ENCODE measurements around the gene PFDN1. TPM values are rescaled to one million over a fixed set of nuclear protein-coding genes. Genes with fewer than 3 reads are reported as not detected.

PFDN1 gene
- total and polyA plus RNA-seq, 9 of the 15 experiments (the other 6 are each of a cell fraction or from before 2014, with no cell fraction given): 45.5 to 215 (median 78.0) TPM

DNA sequence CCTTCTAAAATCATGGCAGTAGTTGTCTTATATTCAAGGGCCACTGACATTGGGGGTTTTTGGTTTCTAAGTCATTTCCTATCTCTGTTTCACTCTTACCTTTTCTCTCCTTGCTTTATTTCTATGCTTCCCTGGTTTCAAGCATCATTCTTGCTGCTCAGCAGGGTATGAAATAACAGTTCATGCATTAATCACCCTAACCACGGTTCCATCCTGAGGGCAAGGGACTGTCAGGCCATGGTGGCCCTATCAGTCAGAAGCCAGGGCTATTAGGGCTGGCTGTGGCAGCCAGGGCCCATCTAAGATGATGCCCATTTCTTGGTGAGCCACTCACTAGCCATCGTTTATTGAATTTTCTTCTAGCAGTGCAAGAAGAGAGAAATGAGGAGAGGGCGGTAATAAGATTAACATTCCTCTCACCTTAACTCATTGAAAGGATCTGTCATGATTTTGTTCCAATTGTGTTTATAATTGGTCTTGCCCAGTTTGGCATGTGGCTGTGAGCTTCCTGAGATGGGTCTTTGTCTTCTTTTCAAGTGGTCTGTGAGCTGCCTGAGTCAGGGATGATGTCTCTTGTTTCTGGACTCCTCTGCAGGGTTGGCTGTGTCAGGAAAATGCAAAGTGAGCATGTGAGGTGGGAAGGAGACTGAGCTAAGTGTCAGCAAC is 82.7 kb downstream of the PFDN1 start:
- Histone ChIP-seq H3K9me3 (replicated peaks; ENCODE audit: control insufficient read depth, insufficient read depth, low read depth, low read length) (no peaks in the 10 kb centered on the region), H3K79me2 (ENCODE audit: control insufficient read depth, insufficient read depth, low read length) (peaks cover 88% of the 10 kb centered on the region), H4K20me1 (replicated peaks; ENCODE audit: control insufficient read depth, insufficient read depth, low read length) (no peaks in the 10 kb centered on the region), H3K4me1 (replicated peaks in 1 of 2; ENCODE audit: control insufficient read depth in 2 of 2, insufficient read depth in 2 of 2, low read length in 2 of 2) (peaks cover 39 to 88% of the 10 kb centered on the region in 2 experiments), H3K27me3 (ENCODE audit: control insufficient read depth in 2 of 2, insufficient read depth in 2 of 2, low read length in 2 of 2) (no peaks in the 10 kb centered on the region), H3K4me2 (ENCODE audit: insufficient read depth, low read length) (no peak overlapping the region), H3K4me3 (no peak overlapping the region), H3K27ac (ENCODE audit: extremely low read depth, low read depth, low read length) (peak overlapping the region; percentile 76; the same call in 2 of the 3 replicates), H3K9me1 (ENCODE audit: control insufficient read depth, insufficient read depth, low read length) (peaks cover 4% of the 10 kb centered on the region), H3K36me3 (ENCODE audit: control insufficient read depth, insufficient read depth, low read length) (peaks cover 19% of the 10 kb centered on the region), H3K9ac (ENCODE audit: insufficient read depth in 1 of 2, low read depth in 2 of 2, low read length in 2 of 2) (peak overlapping the region in 1 of 2 experiments; percentile 56; a peak in 1 of 4 replicates), H2AFZ (ENCODE audit: low read depth, low read length) (no peak overlapping the region)
- ATAC-seq (no peak), DNase-seq (ENCODE audit: extremely low read depth in 1 of 4, low spot score in 3 of 4) (no peak), FAIRE-seq (no peak)
- ChIA-PET CTCF (ENCODE audit: low intra/inter-chr PET ratio) (no interaction called here), POLR2A (interaction anchor here (0.9 to 4.0 kb wide), 5 partner anchors 11 to 170 kb away, joined by 3 to 18 read pairs (median 7); no protein-coding TSS in a partner anchor)
- WGBS (ENCODE audit: insufficient coverage, low coverage, missing lambda C conversion rate): 49% methylated on average over 2 of the region's 3 CpGs
- TF ChIP-seq SIN3A (IDR thresholded peaks at IDR 0.05; ENCODE audit: borderline replicate concordance in 2 of 2, control insufficient read depth in 1 of 2, low read depth in 2 of 2, low read length in 2 of 2) (no peak), HDAC3 (IDR thresholded peaks at IDR 0.05; ENCODE audit: borderline replicate concordance, partially characterized antibody) (no peak), HDAC8 (tag; IDR thresholded peaks at IDR 0.05) (no peak), PRMT5 (CRISPR knock-in tag; IDR thresholded peaks at IDR 0.05) (no peak), ZNF133 (CRISPR knock-in tag; IDR thresholded peaks at IDR 0.05) (no peak), ELF4 (CRISPR knock-in tag; IDR thresholded peaks at IDR 0.05) (no peak), CAMTA2 (CRISPR knock-in tag; conservative IDR thresholded peaks at IDR 0.05) (no peak), ETV5 (CRISPR knock-in tag; IDR thresholded peaks at IDR 0.05; ENCODE audit: low read depth) (no peak), MAFG (tag; conservative IDR thresholded peaks at IDR 0.05) (no peak), BCOR (IDR thresholded peaks at IDR 0.05) (no peak), IRF2 (CRISPR knock-in tag; IDR thresholded peaks at IDR 0.05) (no peak), MTA2 (IDR thresholded peaks at IDR 0.05; ENCODE audit: low read depth) (no peak), RAD51 (IDR thresholded peaks at IDR 0.05; ENCODE audit: borderline replicate concordance, low read depth) (no peak)
- TF ChIP-seq, protein P1, sequence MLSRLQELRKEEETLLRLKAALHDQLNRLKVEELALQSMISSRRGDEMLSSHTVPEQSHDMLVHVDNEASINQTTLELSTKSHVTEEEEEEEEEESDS (CRISPR knock-in tag; IDR thresholded peaks at IDR 0.05): no peak
- TF ChIP-seq, protein P2, sequence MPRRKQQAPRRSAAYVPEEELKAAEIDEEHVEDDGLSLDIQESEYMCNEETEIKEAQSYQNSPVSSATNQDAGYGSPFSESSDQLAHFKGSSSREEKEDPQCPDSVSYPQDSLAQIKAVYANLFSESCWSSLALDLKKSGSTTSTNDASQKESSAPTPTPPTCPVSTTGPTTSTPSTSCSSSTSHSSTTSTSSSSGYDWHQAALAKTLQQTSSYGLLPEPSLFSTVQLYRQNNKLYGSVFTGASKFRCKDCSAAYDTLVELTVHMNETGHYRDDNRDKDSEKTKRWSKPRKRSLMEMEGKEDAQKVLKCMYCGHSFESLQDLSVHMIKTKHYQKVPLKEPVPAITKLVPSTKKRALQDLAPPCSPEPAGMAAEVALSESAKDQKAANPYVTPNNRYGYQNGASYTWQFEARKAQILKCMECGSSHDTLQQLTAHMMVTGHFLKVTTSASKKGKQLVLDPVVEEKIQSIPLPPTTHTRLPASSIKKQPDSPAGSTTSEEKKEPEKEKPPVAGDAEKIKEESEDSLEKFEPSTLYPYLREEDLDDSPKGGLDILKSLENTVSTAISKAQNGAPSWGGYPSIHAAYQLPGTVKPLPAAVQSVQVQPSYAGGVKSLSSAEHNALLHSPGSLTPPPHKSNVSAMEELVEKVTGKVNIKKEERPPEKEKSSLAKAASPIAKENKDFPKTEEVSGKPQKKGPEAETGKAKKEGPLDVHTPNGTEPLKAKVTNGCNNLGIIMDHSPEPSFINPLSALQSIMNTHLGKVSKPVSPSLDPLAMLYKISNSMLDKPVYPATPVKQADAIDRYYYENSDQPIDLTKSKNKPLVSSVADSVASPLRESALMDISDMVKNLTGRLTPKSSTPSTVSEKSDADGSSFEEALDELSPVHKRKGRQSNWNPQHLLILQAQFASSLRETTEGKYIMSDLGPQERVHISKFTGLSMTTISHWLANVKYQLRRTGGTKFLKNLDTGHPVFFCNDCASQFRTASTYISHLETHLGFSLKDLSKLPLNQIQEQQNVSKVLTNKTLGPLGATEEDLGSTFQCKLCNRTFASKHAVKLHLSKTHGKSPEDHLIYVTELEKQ (CRISPR knock-in tag; IDR thresholded peaks at IDR 0.05): no peak
- TF ChIP-seq, protein P3, sequence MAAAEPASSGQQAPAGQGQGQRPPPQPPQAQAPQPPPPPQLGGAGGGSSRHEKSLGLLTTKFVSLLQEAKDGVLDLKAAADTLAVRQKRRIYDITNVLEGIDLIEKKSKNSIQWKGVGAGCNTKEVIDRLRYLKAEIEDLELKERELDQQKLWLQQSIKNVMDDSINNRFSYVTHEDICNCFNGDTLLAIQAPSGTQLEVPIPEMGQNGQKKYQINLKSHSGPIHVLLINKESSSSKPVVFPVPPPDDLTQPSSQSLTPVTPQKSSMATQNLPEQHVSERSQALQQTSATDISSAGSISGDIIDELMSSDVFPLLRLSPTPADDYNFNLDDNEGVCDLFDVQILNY (CRISPR knock-in tag; IDR thresholded peaks at IDR 0.05): no peak
- no TSS peak for BruUV-seq (replicated peaks)
- in situ Hi-C loops (cut with MboI): no loop called here
- intact Hi-C loops (cut with micrococcal nuclease): no loop called here

Data from K562 (cell line).